Naive B cell (primary cell): ENCODE measurements around the gene NAV1. TPM values are rescaled to one million over a fixed set of nuclear protein-coding genes. Genes with fewer than 3 reads are reported as not detected.

ENCODE experiments used
- ATAC-seq, 2 donors: fragments of 150-1000 bp; cut with Tn5 transposase; 2 replicates each; pipeline ENCODE4 v1.10.0; 2021; ENCODE audit warnings: low read depth in 2 of 2, mild to moderate bottlenecking in 2 of 2, moderate library complexity in 2 of 2
- DNase-seq: peaks from one replicate; pipeline ENCODE4 v3.0.0; 2022
- H3K27ac Mint-ChIP-seq, 6 donors: one replicate each; pipeline ENCODE4 v1.8.0; 2020 to 2022; ENCODE audit warnings: mild to moderate bottlenecking in 6 of 6, mixed read lengths in 6 of 6, moderate library complexity in 5 of 6, inconsistent platforms in 2 of 6
- H3K27me3 Mint-ChIP-seq, 3 donors: one replicate each; pipeline ENCODE4 v1.8.0; 2021 to 2022; ENCODE audit warnings: mixed read lengths in 3 of 3, mild to moderate bottlenecking in 1 of 3
- H3K36me3 Mint-ChIP-seq, 2 donors: one replicate each; pipeline ENCODE4 v1.8.0; 2020 to 2022; ENCODE audit warnings: mixed read lengths in 2 of 2, inconsistent platforms in 1 of 2, mild to moderate bottlenecking in 1 of 2
- H3K4me1 Mint-ChIP-seq, 3 donors: one replicate each; pipeline ENCODE4 v1.8.0; 2020 to 2022; ENCODE audit warnings: mixed read lengths in 3 of 3, inconsistent platforms in 1 of 3, mild to moderate bottlenecking in 1 of 3, moderate library complexity in 1 of 3
- H3K4me3 Mint-ChIP-seq, 8 donors: one replicate each; pipeline ENCODE4 v1.8.0; 2020 to 2022; ENCODE audit warnings: mild to moderate bottlenecking in 8 of 8, mixed read lengths in 8 of 8, moderate library complexity in 8 of 8, inconsistent platforms in 2 of 8
- H3K9me3 Mint-ChIP-seq, 7 donors: one replicate each; pipeline ENCODE4 v1.8.0; 2020 to 2022; ENCODE audit warnings: mixed read lengths in 7 of 7, mild to moderate bottlenecking in 5 of 7, inconsistent platforms in 2 of 7, moderate library complexity in 1 of 7
- polyA plus RNA-seq, 6 donors: library from polyadenylated mRNA; unstranded; fragments of 300-500 nt; fragmentation: Illumina TruSeq; gene quantifications; one replicate each; pipeline ENCODE4 v1.2.3, GENCODE V29; 2021; ENCODE audit warnings: low read depth in 6 of 6

Gene NAV1
- polyA plus RNA-seq, 6 donors from 2014 or later: 0.15 to 3.1 (median 1.0) TPM

DNA sequence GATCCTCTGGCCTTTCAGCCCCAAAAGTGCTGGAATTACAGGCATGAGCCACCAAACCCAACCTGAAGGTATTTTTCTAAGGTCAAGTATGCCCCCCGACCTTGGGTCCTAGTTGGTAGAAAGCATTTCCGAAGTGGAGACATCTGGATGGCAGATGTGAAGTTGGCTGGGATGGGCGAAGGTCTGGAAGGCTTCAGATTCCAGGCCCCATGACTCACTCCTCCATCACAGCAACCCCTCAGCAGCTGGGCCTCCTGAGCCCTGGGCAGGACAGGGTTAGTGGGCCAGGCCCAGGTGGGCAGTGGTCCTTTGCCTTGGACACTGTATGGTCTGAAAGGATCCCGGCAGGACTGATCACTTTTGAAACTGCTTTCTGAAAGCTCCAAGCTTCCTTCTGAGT, 23.3 kb downstream of the NAV1 start:
- ATAC-seq (no peak), DNase-seq (no peak)
- Mint-ChIP-seq H3K27ac (no peak overlapping the region), H3K9me3 (no peaks in the 10 kb centered on the region), H3K4me1 (peaks cover 5 to 8% (median 7%) of the 10 kb centered on the region in 3 donors), H3K36me3 (no peaks in the 10 kb centered on the region), H3K27me3 (peaks cover 0 to 6% (median 0%) of the 10 kb centered on the region in 3 donors), H3K4me3 (no peak overlapping the region)

DNA sequence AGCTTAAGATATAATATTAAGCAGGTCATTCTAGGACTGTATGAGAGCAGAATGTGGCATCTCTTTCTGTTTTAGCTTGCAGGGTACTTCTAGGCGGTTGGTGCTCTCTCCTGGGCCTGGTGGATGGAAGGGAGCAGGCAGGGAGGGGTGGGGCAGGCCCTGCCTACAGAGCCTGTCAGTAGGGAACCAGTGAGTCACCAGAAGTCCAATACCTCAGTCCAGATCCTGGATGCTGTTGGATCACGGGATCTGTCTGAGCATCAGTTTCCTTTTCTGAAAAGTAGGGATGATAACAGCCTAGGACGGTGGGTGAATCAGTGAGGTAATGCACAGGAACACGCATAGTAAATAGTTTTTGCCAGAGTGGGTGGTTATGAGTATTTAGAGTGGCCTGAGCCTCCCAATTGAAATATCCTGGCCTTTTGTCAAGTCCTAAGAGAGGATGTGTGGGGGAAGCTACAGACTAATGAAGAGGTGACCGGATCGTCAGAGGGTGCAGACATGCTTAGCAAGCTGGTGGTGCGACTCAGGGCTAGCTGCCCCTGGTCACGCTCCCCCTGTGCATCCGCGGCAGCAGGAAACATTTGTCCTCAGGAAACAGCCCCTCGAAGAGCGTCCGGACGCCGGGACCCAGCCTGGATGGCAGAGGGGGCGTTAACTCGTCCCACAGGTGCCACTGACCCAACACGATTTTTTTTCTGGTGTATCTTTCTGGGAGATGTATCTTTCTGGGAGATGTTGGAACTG, 23.9 kb downstream of the NAV1 start:
- no peaks in the 10 kb centered on the region for H3K9me3 Mint-ChIP-seq

DNA sequence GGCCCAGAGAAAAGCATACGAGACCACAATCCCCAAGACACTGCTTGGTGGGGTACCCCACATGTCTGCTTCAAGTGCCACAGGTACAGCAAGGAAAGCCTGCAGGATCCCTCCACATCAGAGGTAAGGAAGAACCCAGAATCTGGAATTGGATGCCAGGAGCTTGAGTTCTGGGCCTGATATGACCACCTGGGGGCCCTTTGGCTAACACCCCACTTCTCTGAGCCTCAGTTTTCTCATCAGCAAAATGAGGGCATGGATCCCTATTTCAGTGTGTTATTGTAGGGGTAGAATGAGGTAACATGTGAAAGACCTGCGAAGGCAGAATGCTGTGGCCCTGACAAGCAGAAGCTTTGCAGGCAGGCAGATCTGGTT, 24.5 kb downstream of the NAV1 start:
- Mint-ChIP-seq H3K27ac (no peak overlapping the region), H3K4me3 (no peak overlapping the region), H3K27me3 (peaks cover 0 to 6% (median 0%) of the 10 kb centered on the region in 3 donors)

More for the DNA sequence above, 23.9 kb downstream of the NAV1 start:
- Mint-ChIP-seq H3K4me1 (peaks cover 5 to 8% (median 7%) of the 10 kb centered on the region in 3 donors), H3K27ac (peak overlapping the region in 1 of 6 donors; percentile 55), H3K4me3 (no peak overlapping the region), H3K36me3 (no peaks in the 10 kb centered on the region), H3K27me3 (peaks cover 0 to 6% (median 0%) of the 10 kb centered on the region in 3 donors)
- ATAC-seq (no peak), DNase-seq (no peak)

DNA sequence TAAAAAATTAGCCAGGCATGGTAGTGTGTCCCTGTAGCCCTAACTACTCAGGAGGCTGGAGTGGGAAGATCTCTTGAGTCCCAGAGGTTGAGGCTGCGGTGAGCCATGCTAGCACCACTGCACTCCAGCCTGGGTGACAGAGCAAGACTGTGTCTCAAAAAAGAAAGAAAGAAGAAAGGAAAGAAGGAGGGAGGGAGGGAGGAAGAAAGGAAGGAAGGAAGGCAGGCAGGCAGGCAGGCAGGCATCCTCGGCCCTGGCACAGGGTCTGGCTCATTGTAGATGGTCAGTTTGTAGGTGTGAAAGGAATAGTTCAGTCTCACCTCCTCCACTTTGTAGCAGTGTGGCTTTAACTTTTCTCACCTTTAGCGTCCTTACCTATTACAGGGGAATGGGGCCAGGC, 25.0 kb downstream of the NAV1 start:
- peaks cover 0 to 6% (median 0%) of the 10 kb centered on the region in 3 donors for H3K27me3 Mint-ChIP-seq
- no peaks in the 10 kb centered on the region for H3K36me3 Mint-ChIP-seq
- DNase-seq (no peak), ATAC-seq (no peak)
- H3K4me3 Mint-ChIP-seq: no peak overlapping the region
- H3K4me1 Mint-ChIP-seq: peaks cover 5 to 8% (median 7%) of the 10 kb centered on the region in 3 donors
- H3K9me3 Mint-ChIP-seq: no peaks in the 10 kb centered on the region
- no peak overlapping the region for H3K27ac Mint-ChIP-seq

More for the DNA sequence above, 24.5 kb downstream of the NAV1 start:
- ATAC-seq (no peak), DNase-seq (no peak)
- Mint-ChIP-seq H3K36me3 (no peaks in the 10 kb centered on the region), H3K9me3 (no peaks in the 10 kb centered on the region), H3K4me1 (peaks cover 5 to 8% (median 7%) of the 10 kb centered on the region in 3 donors)

DNA sequence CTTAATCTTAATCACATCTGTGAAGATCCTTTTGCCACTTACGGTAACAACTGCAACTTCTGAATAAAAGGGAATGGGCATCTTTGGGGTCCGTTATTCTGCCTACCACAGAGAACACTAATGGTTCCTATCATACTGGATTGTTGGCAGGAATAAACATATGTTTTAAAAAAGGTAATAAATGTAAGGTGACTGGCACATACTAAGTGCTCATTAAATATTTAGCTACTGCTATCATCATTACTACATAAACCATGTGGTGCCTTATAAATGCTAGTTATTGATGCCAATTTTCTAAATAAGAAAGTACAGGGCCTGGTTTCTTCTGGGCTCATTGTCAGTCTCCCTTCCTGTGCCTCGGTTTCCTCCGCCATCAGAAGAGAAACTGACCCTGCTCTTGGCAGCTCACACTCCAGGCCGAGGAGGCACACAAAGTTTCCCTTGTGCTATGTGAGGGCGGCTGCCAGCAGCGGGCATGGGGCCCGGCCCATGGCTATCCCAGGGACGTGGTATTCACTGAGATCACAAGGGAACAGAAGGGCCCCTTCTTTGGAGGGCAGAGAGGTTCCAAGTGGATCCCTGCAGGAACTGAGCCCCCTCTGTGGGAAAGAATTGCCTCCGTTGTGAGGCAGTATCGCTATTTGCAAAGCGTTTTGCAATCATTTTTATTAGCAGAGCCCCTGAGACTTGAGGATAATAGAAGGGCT, 26.2 kb downstream of the NAV1 start:
- Mint-ChIP-seq H3K4me1 (peaks cover 0 to under 1% (median under 1%) of the 10 kb centered on the region in 3 donors), H3K9me3 (no peaks in the 10 kb centered on the region), H3K27ac (no peak overlapping the region), H3K4me3 (no peak overlapping the region), H3K27me3 (peaks cover 0 to under 1% (median 0%) of the 10 kb centered on the region in 3 donors), H3K36me3 (no peaks in the 10 kb centered on the region)
- DNase-seq: no peak
- ATAC-seq: no peak

DNA sequence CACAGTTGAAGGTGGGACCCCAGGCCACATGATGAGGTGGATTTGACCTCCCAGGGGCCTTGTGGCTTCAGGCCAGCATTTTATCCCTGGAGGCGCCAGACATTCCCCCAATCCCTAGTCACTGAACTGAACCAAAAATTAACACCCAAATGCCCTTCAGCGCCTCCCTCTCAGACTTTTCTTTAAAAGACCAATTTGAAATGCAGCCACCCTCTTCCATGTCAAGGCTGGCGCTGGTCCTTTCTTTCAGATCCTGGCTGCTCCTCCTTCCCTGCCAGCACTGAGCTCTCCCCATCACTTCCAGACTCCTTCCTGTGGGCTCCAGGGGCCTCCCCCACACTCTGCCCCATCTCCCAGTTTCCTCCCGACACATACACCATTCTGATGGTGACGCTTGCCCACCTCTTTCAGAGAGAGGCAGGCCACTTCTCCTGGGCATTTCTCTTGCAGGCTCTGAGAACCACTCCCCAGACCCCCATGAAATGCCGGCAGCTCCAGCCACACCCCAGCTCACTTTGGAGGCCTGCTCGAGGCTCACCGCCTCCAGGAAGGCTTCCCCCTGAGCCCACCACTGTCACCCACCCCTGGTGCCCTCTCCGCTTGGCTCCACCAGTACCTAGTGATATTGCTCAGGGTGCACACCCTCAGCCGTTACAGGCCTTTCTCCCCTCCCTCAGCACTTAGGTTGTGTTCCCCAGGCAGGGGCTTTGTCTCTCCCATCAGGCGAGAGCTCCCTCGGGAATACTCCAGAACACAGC, 27.0 kb downstream of the NAV1 start:
- ATAC-seq (no peak), DNase-seq (no peak)
- Mint-ChIP-seq H3K27ac (no peak overlapping the region), H3K9me3 (no peaks in the 10 kb centered on the region), H3K4me3 (peak overlapping the region in 1 of 8 donors; percentile 6), H3K4me1 (no peaks in the 10 kb centered on the region), H3K36me3 (no peaks in the 10 kb centered on the region), H3K27me3 (no peaks in the 10 kb centered on the region)

DNA sequence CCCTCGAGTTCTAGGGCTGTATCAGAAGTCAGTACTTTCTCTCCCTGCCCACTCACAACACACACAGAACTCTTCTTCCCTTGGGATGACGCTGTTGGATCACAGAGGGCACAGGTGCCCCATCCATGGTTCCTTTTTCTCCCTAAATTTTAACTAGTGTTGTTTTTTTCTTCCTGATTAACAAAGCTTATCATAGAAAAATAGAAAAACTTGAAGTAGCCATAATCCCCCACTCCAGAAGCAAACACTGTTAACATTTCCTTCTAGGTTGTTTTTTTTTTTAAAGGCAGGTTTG, 27.5 kb downstream of the NAV1 start:
- Mint-ChIP-seq H3K27ac (no peak overlapping the region), H3K9me3 (no peaks in the 10 kb centered on the region), H3K36me3 (no peaks in the 10 kb centered on the region), H3K27me3 (no peaks in the 10 kb centered on the region), H3K4me1 (no peaks in the 10 kb centered on the region), H3K4me3 (no peak overlapping the region)
- ATAC-seq (no peak), DNase-seq (no peak)

DNA sequence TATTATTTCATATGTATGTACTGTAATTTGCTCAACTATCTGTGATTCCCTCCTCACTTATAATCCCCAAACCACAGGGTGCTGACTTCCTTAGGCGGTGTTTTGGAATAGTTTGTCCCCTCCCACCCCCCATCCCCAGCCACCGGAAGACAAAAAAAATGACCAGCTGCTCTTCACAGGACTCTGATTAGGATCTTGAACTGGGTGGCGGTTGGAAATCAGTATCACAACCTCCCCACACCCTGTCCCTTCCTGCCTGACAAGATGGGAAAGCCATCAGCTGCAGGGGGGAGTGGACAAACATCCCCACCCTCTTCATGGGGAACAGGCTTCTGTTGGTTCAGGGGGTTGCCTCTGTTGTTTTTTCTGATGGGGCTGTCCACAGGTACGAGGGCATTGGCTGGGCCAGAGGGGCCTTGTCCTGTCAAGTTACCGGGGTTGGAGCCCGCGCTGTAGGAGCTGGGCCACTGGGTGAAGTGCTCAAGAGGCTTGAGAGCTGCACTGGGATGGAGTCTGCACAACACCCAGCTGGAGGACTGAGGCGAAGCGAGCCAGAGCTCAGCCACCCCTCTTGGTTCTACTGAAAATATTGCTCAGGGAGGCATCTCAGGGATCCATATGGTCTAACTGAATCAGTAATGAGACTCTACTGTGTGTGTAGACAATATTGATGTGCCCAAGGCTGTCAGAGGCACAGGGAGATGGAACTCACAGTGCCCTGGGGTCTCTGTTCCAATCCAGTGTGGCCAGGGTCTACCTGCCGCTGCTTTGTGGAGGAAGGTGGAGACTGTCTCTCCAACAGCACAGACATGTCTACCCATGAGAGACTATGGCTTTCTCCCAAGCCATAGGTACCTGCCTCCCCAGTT, 28.2 kb downstream of the NAV1 start:
- DNase-seq (no peak), ATAC-seq (no peak)
- Mint-ChIP-seq H3K36me3 (no peaks in the 10 kb centered on the region), H3K4me1 (no peaks in the 10 kb centered on the region), H3K9me3 (no peaks in the 10 kb centered on the region), H3K4me3 (no peak overlapping the region), H3K27ac (no peak overlapping the region), H3K27me3 (no peaks in the 10 kb centered on the region)

DNA sequence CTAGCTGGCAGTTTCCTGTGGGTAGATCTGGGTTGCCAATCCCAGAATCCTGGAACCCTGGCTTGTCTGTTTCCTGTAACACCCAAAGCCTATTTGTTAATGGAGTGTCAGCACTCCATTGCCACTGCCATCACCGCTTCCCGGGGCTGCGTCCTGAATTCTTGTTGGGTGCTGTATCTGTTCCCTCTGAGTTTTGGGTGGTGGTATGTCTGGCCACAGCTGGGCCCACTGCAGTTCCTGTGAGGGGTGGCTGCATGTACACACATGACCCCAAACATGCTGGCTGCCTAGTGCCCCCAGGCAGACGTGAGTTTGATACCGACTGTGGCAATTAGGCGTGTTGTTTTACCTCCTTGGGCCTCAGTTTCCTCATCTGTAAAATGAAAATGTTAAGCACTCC, 29.3 kb downstream of the NAV1 start:
- H3K4me3 Mint-ChIP-seq: no peak overlapping the region
- no peak for ATAC-seq
- no peaks in the 10 kb centered on the region for H3K4me1 Mint-ChIP-seq
- H3K27ac Mint-ChIP-seq: no peak overlapping the region
- H3K27me3 Mint-ChIP-seq: no peaks in the 10 kb centered on the region
- no peaks in the 10 kb centered on the region for H3K36me3 Mint-ChIP-seq
- no peaks in the 10 kb centered on the region for H3K9me3 Mint-ChIP-seq
- DNase-seq: no peak

DNA sequence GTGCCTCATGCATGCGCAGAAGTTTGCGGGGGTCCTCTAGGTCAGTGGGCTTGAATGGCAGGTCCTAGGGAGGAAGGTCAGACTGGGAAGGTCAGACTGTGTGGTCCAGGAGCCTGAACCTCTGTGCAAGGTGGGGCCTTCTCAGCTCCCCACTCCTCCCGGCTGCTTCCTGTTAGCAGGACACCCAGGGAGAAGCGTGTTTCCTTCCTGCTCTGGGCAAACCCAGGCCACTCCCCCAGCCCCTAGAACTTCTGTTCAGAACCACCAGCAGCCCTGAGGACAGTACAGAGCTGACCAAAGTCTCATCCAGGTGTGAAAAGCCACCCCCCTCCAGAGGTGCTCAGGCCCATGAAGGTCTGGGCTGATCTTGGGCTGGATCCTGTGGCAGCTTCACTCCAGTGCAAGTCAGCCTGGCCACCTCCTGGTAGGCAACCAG, 29.9 kb downstream of the NAV1 start:
- no peaks in the 10 kb centered on the region for H3K9me3 Mint-ChIP-seq
- H3K4me1 Mint-ChIP-seq: no peaks in the 10 kb centered on the region
- H3K36me3 Mint-ChIP-seq: no peaks in the 10 kb centered on the region
- no peak for DNase-seq
- peaks cover 0 to 1% (median 0%) of the 10 kb centered on the region in 3 donors for H3K27me3 Mint-ChIP-seq
- ATAC-seq: no peak
- H3K27ac Mint-ChIP-seq: no peak overlapping the region
- no peak overlapping the region for H3K4me3 Mint-ChIP-seq

DNA sequence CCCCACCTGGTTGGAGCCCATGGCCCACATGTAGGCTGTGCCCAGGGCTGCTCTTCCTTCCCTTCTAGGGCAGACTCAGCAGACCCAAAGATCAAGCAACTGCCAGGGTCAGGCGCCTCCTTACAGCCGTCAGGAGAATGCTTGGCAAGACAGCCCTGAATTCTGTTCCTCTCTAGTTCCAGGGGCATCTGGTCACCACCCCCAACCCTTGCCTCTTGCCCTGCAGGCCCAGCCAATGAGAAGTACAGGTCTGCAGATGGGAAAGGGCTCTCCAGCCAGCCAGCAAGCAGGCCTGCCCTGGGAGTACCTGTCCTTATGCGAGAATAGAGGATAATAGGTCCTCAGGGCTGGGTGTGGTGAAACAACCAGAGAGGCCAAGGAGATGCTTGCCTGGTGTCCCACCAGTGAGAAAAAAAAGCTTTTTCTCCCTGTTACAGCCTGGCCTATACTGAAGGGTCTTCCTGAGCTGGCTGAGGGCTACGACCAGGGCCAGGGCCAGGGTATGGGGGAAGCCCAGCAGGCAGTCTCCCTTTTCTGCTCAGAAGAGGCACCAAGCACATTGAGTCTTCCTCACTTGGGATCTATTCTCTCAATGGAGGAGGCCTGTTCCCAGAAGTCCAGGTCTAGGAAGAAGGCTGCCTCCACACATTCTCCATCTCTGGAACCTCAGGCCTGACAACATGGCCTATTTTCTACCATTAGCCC, 31.4 kb downstream of the NAV1 start:
- H3K4me1 Mint-ChIP-seq: no peaks in the 10 kb centered on the region
- no peaks in the 10 kb centered on the region for H3K9me3 Mint-ChIP-seq
- H3K27me3 Mint-ChIP-seq: peaks cover 0 to 4% (median 0%) of the 10 kb centered on the region in 3 donors
- H3K27ac Mint-ChIP-seq: no peak overlapping the region
- DNase-seq (no peak), ATAC-seq (no peak)
- no peaks in the 10 kb centered on the region for H3K36me3 Mint-ChIP-seq
- no peak overlapping the region for H3K4me3 Mint-ChIP-seq

DNA sequence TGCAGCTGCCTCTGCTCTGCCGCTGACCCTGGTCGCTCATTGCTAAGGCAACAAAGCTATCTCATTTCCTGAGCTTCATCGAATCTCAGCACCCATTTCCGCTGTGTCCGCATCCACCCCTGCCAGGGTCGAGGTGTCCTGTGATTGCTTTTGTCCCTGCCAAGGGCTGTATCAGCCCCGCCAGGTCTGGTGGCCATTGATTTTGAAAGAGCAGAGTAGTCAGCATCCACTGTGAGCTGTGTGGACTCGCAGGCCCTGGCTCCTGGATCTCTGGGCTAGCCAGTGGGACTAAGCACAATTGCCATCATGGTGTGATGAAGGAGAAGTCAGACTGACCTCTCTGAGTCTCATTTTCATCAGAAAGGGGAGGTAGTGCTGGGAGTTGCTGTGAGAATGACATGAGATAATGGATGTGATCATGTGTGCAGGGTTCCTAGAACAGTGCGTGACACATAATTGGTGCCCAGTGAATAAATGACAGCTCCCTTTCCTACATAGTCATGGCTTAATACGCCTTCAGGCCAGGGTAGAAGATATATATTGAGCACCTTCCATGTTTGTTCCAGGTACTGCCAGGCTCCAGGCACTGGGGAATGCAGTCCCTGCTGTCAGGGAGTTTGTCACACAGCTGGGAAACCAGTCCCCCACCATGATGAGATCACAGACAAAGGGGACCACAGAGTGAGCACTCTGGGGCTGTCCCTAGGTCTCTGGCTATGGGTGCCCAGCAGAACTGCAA, 32.1 kb downstream of the NAV1 start:
- Mint-ChIP-seq H3K9me3 (no peaks in the 10 kb centered on the region), H3K27me3 (peaks cover 0 to 4% (median 0%) of the 10 kb centered on the region in 3 donors), H3K27ac (no peak overlapping the region), H3K4me3 (no peak overlapping the region), H3K4me1 (no peaks in the 10 kb centered on the region), H3K36me3 (no peaks in the 10 kb centered on the region)
- DNase-seq (no peak), ATAC-seq (no peak)
